Myocyte (in vitro differentiated cells): ENCODE data around the gene PRR5. TPM values are rescaled to one million over a fixed set of nuclear protein-coding genes. Genes with fewer than 3 reads are reported as not detected.

Source experiments
- DNase-seq: peaks from one replicate; pipeline ENCODE4 v3.0.0-alpha.2; 2012; ENCODE audit warnings: low read depth
- total RNA-seq: library from RNA; depleted of rRNA; stranded (reverse); fragments of >200 nt; gene quantifications from 2 replicates; pipeline ENCODE4 v1.2.3, GENCODE V29; 2014

PRR5 gene
- total RNA-seq, 1 donor from 2014 or later = 54.3 TPM

DNA sequence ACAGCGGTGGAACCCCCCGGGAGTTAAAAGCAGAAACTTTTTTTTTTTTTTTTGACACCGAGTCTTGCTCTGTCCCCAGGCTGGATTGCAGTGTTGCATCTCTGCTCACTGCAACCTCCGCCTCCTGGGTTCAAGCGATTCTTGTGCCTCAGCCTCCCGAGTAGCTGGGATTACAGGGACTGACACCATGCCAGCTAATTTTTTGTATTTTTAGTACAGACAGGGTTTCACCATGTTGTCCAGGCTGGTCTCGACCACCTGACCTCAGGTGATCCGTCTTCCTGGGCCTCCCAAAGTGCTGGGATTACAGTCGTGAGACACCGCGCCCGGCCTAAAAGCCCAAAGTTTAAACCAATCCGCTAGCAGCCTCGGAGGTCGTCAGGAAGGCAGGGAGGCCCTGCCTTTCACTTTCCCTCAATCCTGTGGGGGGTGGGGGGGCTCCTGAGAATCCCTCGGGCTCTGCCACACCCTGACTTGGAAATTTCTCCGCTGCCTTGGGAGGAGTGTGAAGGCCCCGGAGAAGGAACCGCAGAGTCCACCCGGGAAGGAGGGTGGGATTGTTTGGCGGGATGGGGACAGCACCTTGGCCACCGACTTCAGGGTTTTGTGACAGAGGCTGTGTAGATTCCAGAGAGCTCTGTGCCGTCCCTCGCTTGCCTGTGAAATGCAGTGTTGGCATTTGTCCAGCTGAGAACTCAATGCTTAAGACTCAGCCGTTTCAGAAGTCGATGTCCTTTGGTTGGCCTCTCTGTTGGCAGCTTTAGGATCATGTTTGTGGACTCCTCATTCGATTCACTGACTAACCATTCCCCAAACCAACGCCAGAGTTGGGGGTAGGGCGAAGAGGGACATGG lies 51.4 kb downstream of the PRR5 start:
- DNase-seq = peak; percentile 36

DNA sequence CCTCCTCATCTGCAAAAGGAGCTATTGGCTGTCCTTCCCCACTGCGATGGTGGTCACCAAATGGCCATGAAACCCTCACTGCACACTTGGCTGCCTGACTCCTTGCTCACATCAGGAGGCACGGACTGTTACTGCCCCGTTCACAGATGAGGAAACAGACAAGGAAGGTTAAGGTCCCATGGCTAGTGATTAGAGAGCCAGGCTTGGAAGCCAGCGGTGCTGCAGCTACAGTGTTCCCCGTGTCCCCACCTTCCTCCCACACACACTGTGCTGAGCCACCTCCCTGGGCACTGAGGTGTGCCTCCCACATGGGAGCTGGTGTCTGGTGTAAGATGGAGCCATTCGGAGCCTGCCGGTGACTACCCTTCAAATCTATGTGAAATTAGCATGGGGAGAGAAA lies 53.0 kb downstream of the PRR5 start:
- DNase-seq = no peak

DNA sequence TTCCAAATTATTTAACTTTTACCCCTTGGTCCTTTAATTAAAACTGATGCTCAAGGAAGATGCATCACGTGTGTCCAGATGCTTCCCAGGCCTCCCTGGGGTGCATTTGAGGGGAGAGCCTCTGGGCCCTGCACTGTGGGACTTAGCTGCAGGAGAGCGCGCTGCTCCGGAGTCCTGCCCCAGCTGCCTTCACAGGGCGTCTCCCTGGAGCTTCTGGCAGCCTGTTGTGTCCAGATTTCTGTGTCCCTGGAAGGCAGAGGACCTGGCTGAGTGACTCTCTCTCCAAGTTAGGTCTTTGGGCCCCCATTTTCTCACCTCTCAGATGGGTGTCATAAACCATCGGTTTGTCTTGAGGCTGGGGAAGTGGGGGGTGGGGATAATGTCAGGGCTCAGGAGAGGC lies 53.4 kb downstream of the PRR5 start:
- no peak for DNase-seq

DNA sequence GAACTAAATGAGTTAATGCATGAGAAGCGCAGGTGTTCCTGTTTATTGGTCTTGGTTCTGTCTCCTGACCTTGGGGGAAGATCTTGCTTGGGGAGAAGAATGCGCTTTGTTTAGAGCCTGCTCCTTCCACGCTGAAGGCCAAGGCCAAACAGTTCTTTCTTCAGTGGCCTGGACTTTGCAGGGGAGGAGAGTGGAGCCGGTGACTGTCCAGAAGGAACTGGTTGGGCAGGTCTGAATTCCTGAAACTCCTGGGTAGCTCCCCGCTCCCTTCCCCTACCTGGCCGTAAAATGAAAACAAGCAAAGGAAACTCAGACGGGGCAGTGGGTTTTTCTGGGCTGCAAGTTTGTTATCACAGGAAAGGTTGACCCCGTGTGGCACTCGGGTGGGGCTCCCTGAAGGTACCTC lies 54.0 kb downstream of the PRR5 start:
- no peak for DNase-seq

- peak; percentile 53 for DNase-seq
Measured at GRCh38 chr22:44758344-44758973, 56.5 kb downstream of the PRR5 start.

DNA sequence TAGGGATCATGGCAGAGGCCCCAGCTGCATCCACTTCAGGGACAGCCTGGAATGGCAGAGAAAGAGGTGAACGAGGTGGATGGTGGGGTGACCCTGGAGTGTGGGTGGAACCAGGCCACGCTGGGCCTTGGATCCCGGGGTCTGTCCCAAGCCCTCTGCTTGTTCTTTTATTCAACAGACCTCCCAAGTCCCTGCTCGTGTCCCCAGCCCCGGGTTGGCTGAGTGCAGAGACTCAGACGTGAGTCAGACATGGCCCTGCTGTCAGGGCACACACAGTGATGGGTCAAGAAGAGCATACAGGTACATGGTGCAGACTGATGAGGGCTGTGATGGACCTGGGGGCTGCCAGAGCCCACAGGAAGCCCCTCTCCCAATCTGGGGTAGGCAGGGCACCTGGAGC lies 57.0 kb downstream of the PRR5 start:
- DNase-seq = no peak

GRCh38 chr22:44759430-44760310 lies 57.7 kb downstream of the PRR5 start:
- no peak for DNase-seq

- no peak for DNase-seq
Measured at GRCh38 chr22:44760476-44760875, 58.5 kb downstream of the PRR5 start.

- DNase-seq = no peak
Measured at GRCh38 chr22:44761025-44761424, 59.0 kb downstream of the PRR5 start.

DNA sequence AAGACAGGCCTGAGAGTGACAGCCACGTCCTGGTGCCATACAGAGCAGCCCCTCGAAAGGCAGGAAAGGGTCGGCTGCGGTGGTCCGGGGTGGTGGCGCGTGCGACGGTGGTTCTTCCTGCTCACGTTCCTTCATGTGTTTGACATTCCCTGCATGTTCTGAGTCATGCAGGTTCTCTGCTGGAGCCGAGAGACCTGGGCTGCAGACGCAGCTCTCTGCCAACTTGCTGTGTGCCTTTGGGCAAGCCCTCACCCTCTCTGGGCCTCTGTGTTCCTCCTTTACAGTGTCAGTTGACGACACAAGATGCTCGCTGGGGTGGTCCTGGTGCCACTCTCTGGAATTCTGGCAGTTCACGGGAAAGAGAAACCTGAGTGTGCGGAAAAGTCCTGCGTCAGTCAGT lies 62.4 kb downstream of the PRR5 start:
- no peak for DNase-seq

GRCh38 chr22:44764974-44765373 lies 63.0 kb downstream of the PRR5 start:
- DNase-seq = no peak

DNA sequence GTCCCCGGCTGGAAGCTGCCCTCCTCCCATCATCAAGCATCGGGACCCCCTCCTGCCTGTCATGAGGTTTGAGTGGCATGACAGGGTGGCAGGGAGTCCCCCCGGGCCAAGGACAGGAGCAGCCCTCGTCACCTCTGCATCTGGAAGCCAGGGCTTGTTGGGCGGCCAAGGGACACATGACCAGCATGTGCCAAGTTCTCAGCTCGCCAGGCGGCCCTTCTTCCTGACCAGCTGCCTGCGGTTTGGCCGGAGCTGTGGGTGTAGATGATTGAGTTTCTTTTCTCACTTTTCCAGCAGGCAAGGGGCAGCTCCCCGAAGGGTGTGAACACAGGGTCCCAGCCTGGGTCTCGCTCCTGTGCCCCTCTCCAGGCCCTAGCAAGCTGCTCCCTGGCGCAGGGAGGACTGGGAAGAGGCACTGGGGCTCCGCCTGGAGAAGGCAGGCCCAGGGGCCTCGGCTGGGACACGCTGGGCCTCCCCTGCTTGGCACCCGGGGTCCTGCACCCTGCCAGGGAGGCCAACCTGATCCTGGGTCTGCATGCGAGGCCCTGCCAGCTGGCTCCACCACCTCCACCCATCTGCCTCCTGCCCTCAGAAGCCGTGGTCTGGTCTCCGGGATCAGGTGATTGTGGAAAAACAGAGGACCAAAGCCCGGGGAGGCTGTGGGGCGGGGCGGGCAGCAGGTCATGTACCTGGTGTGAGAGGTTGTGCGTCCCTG lies 63.7 kb downstream of the PRR5 start:
- DNase-seq = peak; percentile 83

DNA sequence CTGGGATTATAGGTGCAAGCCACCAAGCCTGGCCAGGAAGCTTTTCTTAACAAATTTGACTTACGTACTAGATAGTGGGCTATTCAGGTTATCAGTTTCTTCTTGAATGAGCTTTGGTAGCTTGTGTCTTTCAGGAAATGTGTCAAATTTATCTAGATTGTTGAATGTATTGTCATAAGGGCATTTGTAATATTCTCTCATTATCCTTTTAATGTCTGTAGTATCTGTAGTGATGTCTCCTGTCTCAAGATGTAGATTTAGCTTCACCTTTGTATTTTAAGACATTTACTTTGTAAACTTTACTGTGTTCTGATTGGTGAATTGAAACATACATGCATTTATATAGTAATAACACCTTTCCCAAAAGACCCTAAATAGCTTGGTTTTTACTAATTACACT lies 71.1 kb downstream of the PRR5 start:
- no peak for DNase-seq

DNA sequence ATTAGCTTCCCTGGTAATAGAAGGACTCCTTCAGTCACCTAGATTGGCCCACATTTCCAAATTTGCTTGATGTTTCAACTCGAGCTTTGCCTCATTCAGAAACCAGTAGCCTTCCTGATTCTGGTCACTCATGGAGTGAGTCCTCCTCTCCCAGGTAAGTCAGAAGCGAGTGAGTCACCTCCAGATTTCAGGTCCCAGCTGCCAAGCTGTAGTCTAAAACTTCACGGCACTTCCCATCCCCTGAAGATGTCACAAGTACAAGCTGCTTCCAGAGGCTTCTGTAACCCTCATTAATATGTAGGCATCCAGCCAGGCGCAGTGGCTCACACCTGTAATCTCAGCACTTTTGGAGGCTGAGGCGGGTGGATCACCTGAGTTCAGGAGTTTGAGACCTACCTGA lies 73.9 kb downstream of the PRR5 start:
- DNase-seq = no peak

GRCh38 chr22:44776605-44777363 lies 74.8 kb downstream of the PRR5 start:
- no peak for DNase-seq

- DNase-seq = peak; percentile 28
Measured at GRCh38 chr22:44777364-44777755, 75.4 kb downstream of the PRR5 start.

- DNase-seq = no peak
Measured at GRCh38 chr22:44780876-44781449, 79.0 kb downstream of the PRR5 start.

DNA sequence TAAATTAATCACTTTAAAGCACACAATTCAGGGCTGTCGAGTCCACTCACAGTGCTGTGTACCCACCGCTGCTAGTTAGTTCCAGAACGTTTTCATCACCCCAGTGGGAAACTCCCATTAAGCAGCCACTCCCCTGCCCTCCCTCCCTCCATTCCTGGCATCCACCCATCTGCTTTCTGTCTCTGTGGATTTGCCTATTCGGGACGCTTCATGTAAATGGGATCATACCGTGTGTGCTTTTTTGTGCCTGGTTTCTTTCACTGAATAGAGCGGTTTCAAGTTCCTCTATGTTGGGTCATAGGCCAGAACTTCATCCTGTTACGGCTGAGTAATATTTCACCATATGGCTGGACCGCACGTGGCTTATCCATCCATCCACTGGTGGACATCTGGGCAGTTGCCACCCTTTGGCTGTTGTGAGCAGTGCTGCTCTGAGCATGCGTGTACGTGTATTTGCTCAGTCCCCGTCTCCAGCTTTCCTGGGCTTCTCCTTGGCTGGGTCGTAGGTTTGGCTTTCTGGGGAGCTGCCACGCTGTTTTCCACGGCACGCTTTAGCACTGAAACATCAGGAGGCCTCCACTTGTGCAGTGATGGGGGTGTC lies 80.5 kb downstream of the PRR5 start:
- no peak for DNase-seq

DNA sequence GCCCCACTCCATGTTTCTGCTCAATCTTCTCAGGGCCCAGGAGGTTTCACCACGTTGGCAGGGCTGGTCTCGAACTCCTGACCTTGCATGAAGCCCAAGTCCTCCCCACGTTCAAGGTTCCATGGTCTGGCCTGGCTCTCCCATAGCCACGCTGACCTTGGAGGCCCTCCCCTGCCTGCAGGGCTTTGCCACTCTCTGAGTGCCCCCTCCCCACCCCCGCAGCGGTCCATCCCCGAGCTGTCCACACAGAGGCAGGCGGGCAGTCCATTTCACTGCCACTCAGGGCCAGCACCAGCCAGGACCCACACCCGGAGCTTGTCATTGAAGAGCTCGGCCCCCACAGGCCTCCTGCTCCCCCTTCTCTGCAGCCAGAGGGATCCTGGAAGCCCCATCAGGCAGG lies 81.1 kb downstream of the PRR5 start:
- DNase-seq = no peak

- no peak for DNase-seq
Measured at GRCh38 chr22:44783581-44783980, 81.6 kb downstream of the PRR5 start.
